Measurements from ENCODE around the gene PCNX2. TPM values are rescaled to one million over a fixed set of nuclear protein-coding genes. Genes with fewer than 3 reads are reported as not detected.
"Not testable (repeated sequence)": the region's sequence is repeated elsewhere in the genome, so short reads cannot be mapped to it uniquely, and the experiment has no call there.

The PCNX2 gene
- total RNA-seq, 1 donor from 2014 or later = 33.6 TPM

- Mint-ChIP-seq H3K27me3 (no peaks in the 10 kb centered on the region), H3K4me1 (ENCODE audit: low read depth) (peaks cover 17% of the 10 kb centered on the region), H3K36me3 (ENCODE audit: insufficient read depth) (peaks cover 11% of the 10 kb centered on the region), H3K27ac (peak overlapping the region; percentile 63), H3K9me3 (ENCODE audit: low read depth) (no peaks in the 10 kb centered on the region), H3K4me3 (ENCODE audit: low read depth) (no peak overlapping the region)
- TF ChIP-seq CTCF (IDR thresholded peaks at IDR 0.05; ENCODE audit: unreplicated experiment) = no peak
- DNase-seq (ENCODE audit: low spot score, unreplicated experiment) = no peak
Observed at GRCh38 chr1:233005703-233006102, 289.8 kb downstream of the PCNX2 start.

- H3K4me1 Mint-ChIP-seq (ENCODE audit: low read depth) = peaks cover 17% of the 10 kb centered on the region
- H3K36me3 Mint-ChIP-seq (ENCODE audit: insufficient read depth) = peaks cover 14% of the 10 kb centered on the region
- H3K27ac Mint-ChIP-seq = no peak overlapping the region
- H3K4me3 Mint-ChIP-seq (ENCODE audit: low read depth) = no peak overlapping the region
- DNase-seq (ENCODE audit: low spot score, unreplicated experiment) = no peak
- H3K27me3 Mint-ChIP-seq = no peaks in the 10 kb centered on the region
- no peaks in the 10 kb centered on the region for H3K9me3 Mint-ChIP-seq (ENCODE audit: low read depth)
- TF ChIP-seq CTCF (IDR thresholded peaks at IDR 0.05; ENCODE audit: unreplicated experiment) = no peak
Observed at GRCh38 chr1:233005156-233005555, 290.4 kb downstream of the PCNX2 start.

GRCh38 chr1:233004451-233004850 lies 291.1 kb downstream of the PCNX2 start:
- Mint-ChIP-seq H3K9me3 (ENCODE audit: low read depth) (no peaks in the 10 kb centered on the region), H3K27ac (no peak overlapping the region), H3K4me1 (ENCODE audit: low read depth) (peaks cover 17% of the 10 kb centered on the region), H3K27me3 (no peaks in the 10 kb centered on the region), H3K4me3 (ENCODE audit: low read depth) (no peak overlapping the region), H3K36me3 (ENCODE audit: insufficient read depth) (peaks cover 18% of the 10 kb centered on the region)
- no peak for TF ChIP-seq CTCF (IDR thresholded peaks at IDR 0.05; ENCODE audit: unreplicated experiment)
- DNase-seq (ENCODE audit: low spot score, unreplicated experiment) = no peak

- H3K4me3 Mint-ChIP-seq (ENCODE audit: low read depth); DNase-seq (ENCODE audit: low spot score, unreplicated experiment); H3K27me3 Mint-ChIP-seq; H3K27ac Mint-ChIP-seq; H3K9me3 Mint-ChIP-seq (ENCODE audit: low read depth): not testable (repeated sequence)
- Mint-ChIP-seq H3K36me3 (ENCODE audit: insufficient read depth) (peaks cover 19% of the 10 kb centered on the region), H3K4me1 (ENCODE audit: low read depth) (peaks cover 17% of the 10 kb centered on the region)
Observed at GRCh38 chr1:233003638-233004037, 291.9 kb downstream of the PCNX2 start.

- TF ChIP-seq CTCF (IDR thresholded peaks at IDR 0.05; ENCODE audit: unreplicated experiment) = no peak
- Mint-ChIP-seq H3K27me3 (no peaks in the 10 kb centered on the region), H3K36me3 (ENCODE audit: insufficient read depth) (peaks cover 36% of the 10 kb centered on the region), H3K27ac (no peak overlapping the region), H3K4me3 (ENCODE audit: low read depth) (no peak overlapping the region), H3K4me1 (ENCODE audit: low read depth) (peaks cover 18% of the 10 kb centered on the region), H3K9me3 (ENCODE audit: low read depth) (no peaks in the 10 kb centered on the region)
- no peak for DNase-seq (ENCODE audit: low spot score, unreplicated experiment)
Observed at GRCh38 chr1:232999956-233000625, 295.4 kb downstream of the PCNX2 start.

GRCh38 chr1:232998646-232999045 lies 296.9 kb downstream of the PCNX2 start:
- no peak for TF ChIP-seq CTCF (IDR thresholded peaks at IDR 0.05; ENCODE audit: unreplicated experiment)
- Mint-ChIP-seq H3K27me3 (no peaks in the 10 kb centered on the region), H3K4me1 (ENCODE audit: low read depth) (peaks cover 17% of the 10 kb centered on the region), H3K4me3 (ENCODE audit: low read depth) (no peak overlapping the region), H3K27ac (no peak overlapping the region), H3K36me3 (ENCODE audit: insufficient read depth) (peaks cover 49% of the 10 kb centered on the region), H3K9me3 (ENCODE audit: low read depth) (peaks cover 8% of the 10 kb centered on the region)
- no peak for DNase-seq (ENCODE audit: low spot score, unreplicated experiment)

Data from progenitor cell of endocrine pancreas (in vitro differentiated cells).